B cell (primary cell): Measurements from ENCODE around the gene ATP8A2. TPM values are rescaled to one million over a fixed set of nuclear protein-coding genes. Genes with fewer than 3 reads are reported as not detected.

Source experiments
- ATAC-seq: fragments of 200-7000 bp; cut with Tn5 transposase; one replicate; pipeline ENCODE4 v1.10.0; 2021; ENCODE audit warnings: low read depth, mild to moderate bottlenecking, moderate number of reproducible peaks, moderate library complexity
- CTCF ChIA-PET: fragments of 350-600 bp; sonication (Branson Sonifier 250); formaldehyde crosslinking; loops from one replicate; lab custom pipeline; 2021; ENCODE audit warnings: antibody characterized with exemption, inconsistent platforms; lab: Charles Lee
- POLR2A ChIA-PET: fragments of 350-600 bp; sonication (Branson Sonifier 250); formaldehyde crosslinking; loops from one replicate; lab custom pipeline; 2021; ENCODE audit warnings: antibody characterized with exemption; lab: Charles Lee
- DNase-seq: peaks from one replicate; pipeline ENCODE4 v3.0.0; 2013
- H2AFZ ChIP-seq: 2 replicates; pipeline ENCODE4 v1.6.1; 2012; ENCODE audit warnings: mild to moderate bottlenecking, low read depth, low read length; ENCODE audit not compliant: insufficient read depth, poor library complexity, severe bottlenecking
- H3K27ac ChIP-seq, 2 donors: 1 replicate in 1 of 2; 2 replicates in 1 of 2; pipeline ENCODE4 v1.5.1; 2012 to 2013; ENCODE audit warnings: low read length in 2 of 2, mild to moderate bottlenecking in 2 of 2, moderate library complexity in 1 of 2
- H3K27me3 ChIP-seq, 4 experiments: fragments of 200-600 bp in 1 of 4; sonication (generic) in 1 of 4; replicated peaks in 1 of 4; 1 replicate in 2 of 4; 2 replicates in 2 of 4; pipeline versions ENCODE4 v1.6.1 to v1.7.0; 2013 to 2016; ENCODE audit warnings: low read length in 3 of 4, mild to moderate bottlenecking in 2 of 4, mixed read lengths in 1 of 4, moderate library complexity in 1 of 4; ENCODE audit not compliant: insufficient read depth in 4 of 4, control insufficient read depth in 3 of 4; ENCODE audit errors: control extremely low read depth in 1 of 4
- H3K36me3 ChIP-seq, 2 experiments: replicated peaks in 1 of 2; 1 replicate in 1 of 2; 2 replicates in 1 of 2; pipeline versions ENCODE4 v1.6.1 to v1.7.1; 2013; ENCODE audit warnings: low read length in 1 of 2; ENCODE audit not compliant: insufficient read depth in 2 of 2, control insufficient read depth in 1 of 2; ENCODE audit errors: control extremely low read depth in 1 of 2, extremely low read depth in 1 of 2
- H3K4me1 ChIP-seq, 2 donors: fragments of 200-600 bp in 1 of 2; sonication (generic) in 1 of 2; 1 replicate in 1 of 2; 2 replicates in 1 of 2; pipeline versions ENCODE4 v1.5.1 to v1.6.1; 2013 to 2017; ENCODE audit warnings: low read length in 2 of 2; ENCODE audit not compliant: control insufficient read depth in 2 of 2, insufficient read depth in 2 of 2
- H3K4me2 ChIP-seq: replicated peaks from 2 replicates; pipeline ENCODE3; 2012; ENCODE audit warnings: mild to moderate bottlenecking, low read depth, low read length; ENCODE audit not compliant: poor library complexity, severe bottlenecking
- H3K4me3 ChIP-seq, 5 experiments: fragments of 200-600 bp in 1 of 5; sonication (generic) in 1 of 5; 1 replicate in 3 of 5; 2 replicates in 2 of 5; pipeline versions ENCODE4 v1.5.1 to v1.7.0; 2011 to 2016; ENCODE audit warnings: low read length in 4 of 5, mild to moderate bottlenecking in 4 of 5, low read depth in 2 of 5, control low read depth in 1 of 5, moderate library complexity in 1 of 5; ENCODE audit not compliant: insufficient read depth in 1 of 5; ENCODE audit errors: control extremely low read depth in 1 of 5, extremely low read depth in 1 of 5
- H3K79me2 ChIP-seq: fragments of 200-600 bp; sonication (generic); one replicate; pipeline ENCODE4 v1.6.0; 2016; ENCODE audit warnings: low read length; ENCODE audit not compliant: control insufficient read depth, insufficient read depth
- H3K9ac ChIP-seq: fragments of 200-600 bp; sonication (generic); 2 replicates; pipeline ENCODE4 v1.6.1; 2017; ENCODE audit warnings: mild to moderate bottlenecking, low read length, moderate library complexity
- H3K9me3 ChIP-seq, 3 donors: one replicate each; pipeline versions ENCODE4 v1.6.1 to v1.7.1; 2013; ENCODE audit warnings: low read length in 2 of 3; ENCODE audit not compliant: control insufficient read depth in 2 of 3, insufficient read depth in 1 of 3; ENCODE audit errors: control extremely low read depth in 1 of 3
- H4K20me1 ChIP-seq: 2 replicates; pipeline ENCODE4 v1.6.0; 2012; ENCODE audit warnings: mild to moderate bottlenecking, low read length; ENCODE audit not compliant: insufficient read depth, control insufficient read depth, poor library complexity, severe bottlenecking
- H3K27ac Mint-ChIP-seq: one replicate; pipeline ENCODE4 v1.8.0; 2021; ENCODE audit warnings: mixed read lengths
- H3K27me3 Mint-ChIP-seq: one replicate; pipeline ENCODE4 v1.8.0; 2021; ENCODE audit warnings: mixed read lengths
- H3K4me1 Mint-ChIP-seq: one replicate; pipeline ENCODE4 v1.8.0; 2021; ENCODE audit warnings: mixed read lengths
- H3K4me3 Mint-ChIP-seq: one replicate; pipeline ENCODE4 v1.8.0; 2021; ENCODE audit warnings: mixed read lengths
- H3K9me3 Mint-ChIP-seq: one replicate; pipeline ENCODE4 v1.8.0; 2022; ENCODE audit warnings: mixed read lengths; ENCODE audit not compliant: insufficient read depth
- EZH2 ChIP-seq: IDR thresholded peaks from 2 replicates; pipeline ENCODE4 v1.6.1; 2012; ENCODE audit warnings: borderline replicate concordance, low read depth, mild to moderate bottlenecking, moderate library complexity, low read length; ENCODE audit not compliant: insufficient read depth, poor library complexity, severe bottlenecking
- WGBS: methylation state at CpG from one replicate; pipeline ENCODE4 v1.1.5; 2013; ENCODE audit warnings: missing lambda C conversion rate; ENCODE audit not compliant: insufficient coverage; 5-methylcytosine and 5-hydroxymethylcytosine counted together
- intact Hi-C: fragments of 100-400 bp; cut with micrococcal nuclease; formaldehyde crosslinking; loops from one replicate; pipeline ENCODE4 v1.10.0; 2022
- polyA plus RNA-seq: library from polyadenylated mRNA; depleted of rRNA; stranded (reverse); fragments of >200 nt; gene quantifications from 2 replicates; pipeline ENCODE4 v1.2.3, GENCODE V29; 2012
- total RNA-seq, 2 donors: library from RNA; stranded (reverse); fragments of 120-200 nt in 1 of 2; gene quantifications; 1 replicate in 1 of 2; 2 replicates in 1 of 2; pipeline versions ENCODE4 v1.2.3 to v1.2.4, GENCODE V29; 2013 to 2022
- TF ChIP-seq, protein P1 (sequence below): fragments of 200-600 bp; IDR thresholded peaks from one replicate; pipeline ENCODE4 v1.8.0; 2022; ENCODE audit warnings: antibody characterized with exemption, mild to moderate bottlenecking

The ATP8A2 gene
- total and polyA plus RNA-seq, 2 donors (not counting 1 experiment from before 2014, with no cell fraction given), result not detected

- H3K4me3 Mint-ChIP-seq, result peak within 1 kb of the TSS; percentile 61
- H3K4me3 ChIP-seq, result peak within 1 kb of the TSS in 2 of 5 experiments; percentile 19 to 29
- POLR2A ChIA-PET, result no interaction called here
- H3K79me2 ChIP-seq, result no peaks in the 10 kb centered on the region
- H3K9me3 Mint-ChIP-seq, result no peaks in the 10 kb centered on the region
- peaks cover 39% of the 10 kb centered on the region for H3K27me3 Mint-ChIP-seq
- intact Hi-C loops, result no loop called here
- peaks cover 5 to 18% of the 10 kb centered on the region in 2 donors for H3K4me1 ChIP-seq
- H3K36me3 ChIP-seq, result no peaks in the 10 kb centered on the region
- H3K4me2 ChIP-seq, result peak within 1 kb of the TSS; percentile 57
- CTCF ChIA-PET, result no interaction called here
- no peak within 1 kb of the TSS for H3K27ac ChIP-seq
- H3K27me3 ChIP-seq, result peaks cover 0 to 41% (median 25%) of the 10 kb centered on the region in 4 experiments
- peak; percentile 36 for DNase-seq
- no peaks in the 10 kb centered on the region for H4K20me1 ChIP-seq
- peaks cover 8% of the 10 kb centered on the region for H3K4me1 Mint-ChIP-seq
- ATAC-seq, result peak; percentile 49
- no peak within 1 kb of the TSS for H3K27ac Mint-ChIP-seq
- H3K9ac ChIP-seq, result no peak within 1 kb of the TSS
- H3K9me3 ChIP-seq, result peaks cover 0 to 7% (median 0%) of the 10 kb centered on the region in 3 donors
- WGBS, result 2% methylated on average over 71 of the region's 72 CpGs
- TF ChIP-seq, protein P1, sequence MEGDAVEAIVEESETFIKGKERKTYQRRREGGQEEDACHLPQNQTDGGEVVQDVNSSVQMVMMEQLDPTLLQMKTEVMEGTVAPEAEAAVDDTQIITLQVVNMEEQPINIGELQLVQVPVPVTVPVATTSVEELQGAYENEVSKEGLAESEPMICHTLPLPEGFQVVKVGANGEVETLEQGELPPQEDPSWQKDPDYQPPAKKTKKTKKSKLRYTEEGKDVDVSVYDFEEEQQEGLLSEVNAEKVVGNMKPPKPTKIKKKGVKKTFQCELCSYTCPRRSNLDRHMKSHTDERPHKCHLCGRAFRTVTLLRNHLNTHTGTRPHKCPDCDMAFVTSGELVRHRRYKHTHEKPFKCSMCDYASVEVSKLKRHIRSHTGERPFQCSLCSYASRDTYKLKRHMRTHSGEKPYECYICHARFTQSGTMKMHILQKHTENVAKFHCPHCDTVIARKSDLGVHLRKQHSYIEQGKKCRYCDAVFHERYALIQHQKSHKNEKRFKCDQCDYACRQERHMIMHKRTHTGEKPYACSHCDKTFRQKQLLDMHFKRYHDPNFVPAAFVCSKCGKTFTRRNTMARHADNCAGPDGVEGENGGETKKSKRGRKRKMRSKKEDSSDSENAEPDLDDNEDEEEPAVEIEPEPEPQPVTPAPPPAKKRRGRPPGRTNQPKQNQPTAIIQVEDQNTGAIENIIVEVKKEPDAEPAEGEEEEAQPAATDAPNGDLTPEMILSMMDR, result no peak
- no peak for TF ChIP-seq EZH2
- peak within 1 kb of the TSS; percentile 42 for H2AFZ ChIP-seq
Measured at GRCh38 chr13:26051657-26052311, 680.0 kb downstream of the ATP8A2 start, which contains the start of gene SHISA2. SHISA2 (minus strand) TSS chr13:26052016; CDS start chr13:26050975, 1,041 bp downstream.

- H2AFZ ChIP-seq, result no peak overlapping the region
- no peaks in the 10 kb centered on the region for H3K79me2 ChIP-seq
- Mint-ChIP-seq H3K9me3 (no peaks in the 10 kb centered on the region), H3K4me1 (peaks cover 8% of the 10 kb centered on the region), H3K4me3 (peak overlapping the region; percentile 61), H3K27ac (no peak overlapping the region), H3K27me3 (peaks cover 40% of the 10 kb centered on the region)
- H3K4me1 ChIP-seq, result peaks cover 5 to 18% of the 10 kb centered on the region in 2 donors
- ATAC-seq (no peak), DNase-seq (no peak)
- peaks cover 0 to 41% (median 25%) of the 10 kb centered on the region in 4 experiments for H3K27me3 ChIP-seq
- 56% methylated on average over 10 of the region's 10 CpGs for WGBS
- ChIA-PET POLR2A (no interaction called here), CTCF (no interaction called here)
- intact Hi-C loops, result no loop called here
- peaks cover 0 to 7% (median 0%) of the 10 kb centered on the region in 3 donors for H3K9me3 ChIP-seq
- H3K4me2 ChIP-seq, result peak overlapping the region; percentile 57
- TF ChIP-seq, protein P1, result no peak
- TF ChIP-seq EZH2, result no peak
- H3K36me3 ChIP-seq, result no peaks in the 10 kb centered on the region
- no peaks in the 10 kb centered on the region for H4K20me1 ChIP-seq
- H3K4me3 ChIP-seq, result no peak overlapping the region
- no peak overlapping the region for H3K27ac ChIP-seq
- H3K9ac ChIP-seq, result no peak overlapping the region
Measured at GRCh38 chr13:26052337-26052736, 680.6 kb downstream of the ATP8A2 start.
